GM12878 (cell line): ENCODE data around the gene TFCP2L1. TPM values are rescaled to one million over a fixed set of nuclear protein-coding genes. Genes with fewer than 3 reads are reported as not detected.

Experiments used
- ATAC-seq: fragments of 200-7000 bp; cut with Tn5 transposase; 3 replicates; pipeline ENCODE4 v1.9.1; 2020; ENCODE audit warnings: mild to moderate bottlenecking, moderate library complexity
- BruUV-seq: library from RNA; stranded (reverse); fragments of 400-500 nt; replicated peaks from 2 replicates; lab custom pipeline; 2021; lab: Mats Ljungman, UMichigan
- CTCF ChIA-PET: fragments of 300-600 bp; sonication (Branson Sonifier 250); formaldehyde crosslinking; extraction: SDS; loops from one replicate; lab custom pipeline; 2021; ENCODE audit warnings: inconsistent platforms; lab: Yijun Ruan, JAX
- POLR2A ChIA-PET: fragments of 350-600 bp; formaldehyde crosslinking; extraction: SDS; loops from one replicate; lab custom pipeline; 2021; ENCODE audit warnings: inconsistent platforms; lab: Charles Lee
- RAD21 ChIA-PET: fragments of 300-600 bp; sonication (Branson Sonifier 250); formaldehyde crosslinking; loops from one replicate; lab custom pipeline; 2023; ENCODE audit warnings: antibody characterized with exemption; ENCODE audit not compliant: unreplicated experiment; lab: Charles Lee
- SMC1A ChIA-PET: fragments of 300-600 bp; sonication (Branson Sonifier 250); formaldehyde crosslinking; loops from one replicate; lab custom pipeline; 2023; ENCODE audit not compliant: unreplicated experiment, uncharacterized antibody; lab: Charles Lee
- DNase-seq: peaks from one replicate; pipeline ENCODE4 v3.0.0-alpha.2; 2011; ENCODE audit warnings: low read depth, low spot score
- FAIRE-seq: peaks from 3 replicates; lab custom pipeline; 2011; peaks lifted over from hg19 to GRCh38; lab: Jason Lieb, UNC
- H2AFZ ChIP-seq: 2 replicates; pipeline ENCODE4 v1.6.0; 2011; ENCODE audit warnings: low read depth, low read length, control low read depth; ENCODE audit not compliant: control insufficient read depth
- H3K27ac ChIP-seq: 2 replicates; pipeline ENCODE4 v1.5.1; 2011; ENCODE audit warnings: control low read depth; ENCODE audit not compliant: control insufficient read depth, insufficient read depth
- H3K27me3 ChIP-seq, 2 experiments: replicated peaks in 1 of 2; 2 replicates each; pipeline versions ENCODE4 v1.6.0 to v1.6.1; 2011; ENCODE audit warnings: low read length in 1 of 2; ENCODE audit not compliant: control insufficient read depth in 2 of 2, insufficient read depth in 2 of 2
- H3K36me3 ChIP-seq, 2 experiments: 2 replicates each; pipeline ENCODE4 v1.5.1; 2011; ENCODE audit warnings: low read length in 1 of 2; ENCODE audit not compliant: control insufficient read depth in 2 of 2, insufficient read depth in 2 of 2
- H3K4me1 ChIP-seq: 2 replicates; pipeline ENCODE4 v1.6.1; 2011; ENCODE audit warnings: mild to moderate bottlenecking, low read length, moderate library complexity, mixed read lengths; ENCODE audit not compliant: control insufficient read depth, insufficient read depth
- H3K4me2 ChIP-seq: 2 replicates; pipeline ENCODE4 v1.6.0; 2011; ENCODE audit warnings: control low read depth; ENCODE audit not compliant: control insufficient read depth, insufficient read depth
- H3K4me3 ChIP-seq: fragments of 200-600 bp; sonication (generic); 2 replicates; pipeline ENCODE4 v1.5.1; 2016
- H3K79me2 ChIP-seq: 2 replicates; pipeline ENCODE4 v1.6.0; 2011; ENCODE audit warnings: low read length; ENCODE audit not compliant: control insufficient read depth, insufficient read depth
- H3K9ac ChIP-seq: 2 replicates; pipeline ENCODE4 v1.8.0; 2011; ENCODE audit warnings: low read length, control low read depth, mixed read lengths; ENCODE audit not compliant: control insufficient read depth, insufficient read depth
- H3K9me3 ChIP-seq: replicated peaks from 3 replicates; pipeline ENCODE4 v1.5.1; 2011; ENCODE audit warnings: mild to moderate bottlenecking, low read length; ENCODE audit not compliant: control insufficient read depth, insufficient read depth
- H4K20me1 ChIP-seq: 2 replicates; pipeline ENCODE4 v1.6.0; 2011; ENCODE audit not compliant: control insufficient read depth, insufficient read depth
- BCL11A ChIP-seq: IDR thresholded peaks from 2 replicates; pipeline ENCODE4 v1.6.1; 2011; ENCODE audit warnings: low read depth, low read length
- BMI1 ChIP-seq: fragments of 450-650 bp; IDR thresholded peaks from 2 replicates; pipeline ENCODE4 v1.6.1; 2016; ENCODE audit warnings: mild to moderate bottlenecking, moderate library complexity, borderline replicate concordance
- CBX5 ChIP-seq: sonication (generic); IDR thresholded peaks from 2 replicates; pipeline ENCODE4 v1.6.1; 2016; ENCODE audit warnings: low read depth, moderate library complexity, mild to moderate bottlenecking, inconsistent platforms
- CHD4 ChIP-seq: fragments of 200-600 bp; sonication (generic); IDR thresholded peaks from 2 replicates; pipeline ENCODE4 v1.6.1; 2016; ENCODE audit warnings: mild to moderate bottlenecking
- CTCF ChIP-seq, 3 experiments: IDR thresholded peaks in 2 of 3; conservative IDR thresholded peaks in 1 of 3; 2 replicates each; pipeline ENCODE4 v1.5.1; 2011; ENCODE audit warnings: low read depth in 3 of 3, low read length in 3 of 3, mild to moderate bottlenecking in 3 of 3, control low read depth in 2 of 3, moderate library complexity in 2 of 3, inconsistent platforms in 1 of 3, mixed read lengths in 1 of 3; ENCODE audit not compliant: control insufficient read depth in 2 of 3, insufficient read depth in 1 of 3; ENCODE audit errors: extremely low read depth in 1 of 3
- HDAC2 ChIP-seq: fragments of 200-600 bp; sonication (generic); IDR thresholded peaks from 2 replicates; pipeline ENCODE4 v1.6.1; 2017
- NBN ChIP-seq: fragments of 450-650 bp; IDR thresholded peaks from 2 replicates; pipeline ENCODE4 v1.6.1; 2016
- PML ChIP-seq: IDR thresholded peaks from 2 replicates; pipeline ENCODE4 v1.6.1; 2012; ENCODE audit warnings: low read length, inconsistent platforms
- POLR2A ChIP-seq: IDR thresholded peaks from 2 replicates; pipeline ENCODE4 v1.6.1; 2011; ENCODE audit warnings: low read depth, mild to moderate bottlenecking, low read length
- RAD21 ChIP-seq: IDR thresholded peaks from 2 replicates; pipeline ENCODE4 v1.6.1; 2011; ENCODE audit warnings: mild to moderate bottlenecking, low read depth, low read length, moderate library complexity; ENCODE audit not compliant: insufficient read depth
- SUZ12 ChIP-seq: fragments of 200-600 bp; sonication (generic); IDR thresholded peaks from one replicate; pipeline ENCODE4 v1.6.1; 2018; ENCODE audit warnings: antibody characterized with exemption, mild to moderate bottlenecking; ENCODE audit not compliant: unreplicated experiment
- ZBTB4 ChIP-seq: fragments of 450-650 bp; formaldehyde crosslinking; IDR thresholded peaks from 2 replicates; pipeline ENCODE4 v1.4.0; 2022; ENCODE audit warnings: mild to moderate bottlenecking, moderate library complexity
- ZSCAN29 ChIP-seq: fragments of 450-650 bp; IDR thresholded peaks from 2 replicates; pipeline ENCODE4 v1.6.1; 2017; ENCODE audit warnings: mild to moderate bottlenecking, moderate library complexity
- WGBS: methylation state at CpG from one replicate; pipeline ENCODE4 v1.1.6; 2016; ENCODE audit warnings: low lambda C conversion rate; ENCODE audit not compliant: insufficient replicate concordance, insufficient coverage; ENCODE audit errors: missing lambda C conversion rate; 5-methylcytosine and 5-hydroxymethylcytosine counted together
- in situ Hi-C: fragments of 300-500 bp; cut with MboI; formaldehyde crosslinking; loops from 9 replicates; pipeline ENCODE4 v1.14.3; 2018; ENCODE audit warnings: mixed read lengths
- intact Hi-C: fragments of 100-400 bp; cut with micrococcal nuclease; formaldehyde crosslinking; loops from one replicate; pipeline ENCODE4 v1.14.2; 2022; ENCODE audit not compliant: unreplicated experiment
- polyA plus RNA-seq, 11 experiments: library from polyadenylated mRNA; depleted of rRNA in 4 of 11; unstranded in 6 of 11; stranded (reverse) in 5 of 11; fragments of >200 nt; fragmentation: Nextera tagmentation in 4 of 11; fragmentation: Illumina TruSeq in 1 of 11; extraction: Ambion mirVana in 4 of 11; extraction: Trizol in 1 of 11; gene quantifications; 1 replicate in 1 of 11; 2 replicates in 10 of 11; pipeline versions ENCODE4 v1.2.1 to v1.2.3, GENCODE V29; 2011 to 2016; ENCODE audit warnings: inconsistent platforms in 2 of 11, missing spikeins in 2 of 11, low read depth in 1 of 11
- total RNA-seq, 4 experiments: library from RNA; depleted of rRNA in 3 of 4; stranded (reverse); fragments of >200 nt in 3 of 4; fragmentation: Illumina TruSeq in 1 of 4; extraction: Trizol in 1 of 4; gene quantifications; 2 replicates each; pipeline versions ENCODE4 v1.2.1 to v1.2.3, GENCODE V29; 2013 to 2021

Gene TFCP2L1
- total and polyA plus RNA-seq, 10 of the 15 experiments (the other 5 are each of a cell fraction or from before 2014, with no cell fraction given): 0.02 to 0.21 (median 0.09) TPM; not detected in 1

- Histone ChIP-seq H2AFZ (no peak overlapping the region), H3K9ac (no peak overlapping the region), H3K27ac (no peak overlapping the region), H3K9me3 (no peaks in the 10 kb centered on the region), H3K4me2 (no peak overlapping the region), H3K36me3 (no peaks in the 10 kb centered on the region), H3K79me2 (no peaks in the 10 kb centered on the region), H3K27me3 (no peaks in the 10 kb centered on the region; a peak in 2 of 4 replicates), H3K4me3 (no peak overlapping the region), H3K4me1 (no peaks in the 10 kb centered on the region), H4K20me1 (no peaks in the 10 kb centered on the region)
- ATAC-seq: no peak
- POLR2A ChIA-PET: no interaction called here
- CTCF ChIA-PET: no interaction called here
- RAD21 ChIA-PET: no interaction called here
- BruUV-seq: no TSS peak
- in situ Hi-C loops: no loop called here
- WGBS: 14% methylated on average over 3 of the region's 3 CpGs
- FAIRE-seq: no peak
- DNase-seq: no peak
- TF ChIP-seq CBX5 (no peak), RAD21 (no peak), BCL11A (no peak), ZBTB4 (CRISPR knock-in tag) (no peak), NBN (no peak), POLR2A (no peak), BMI1 (no peak), ZSCAN29 (no peak), CTCF (IDR thresholded peaks at IDR 0.05 in 2 of 3, conservative IDR thresholded peaks at IDR 0.05 in 1 of 3; ENCODE audit: control insufficient read depth in 2 of 3, extremely low read depth in 1 of 3, insufficient read depth in 1 of 3, low read depth in 3 of 3, low read length in 3 of 3) (no peak), SUZ12 (no peak), PML (no peak), HDAC2 (no peak), CHD4 (no peak)
- SMC1A ChIA-PET: no interaction called here
- intact Hi-C loops: no loop called here
These were observed 83.2 kb downstream of the TFCP2L1 start for GRCh38 chr2:121201796-121202195.
